GM18907 (cell line): Measurements from ENCODE around the gene TSPAN15.

Experiments
- ATAC-seq: cut with Tn5 transposase; IDR thresholded peaks from one replicate; pipeline ENCODE4 v1.9.1; 2021; ENCODE audit warnings: mild to moderate bottlenecking, moderate library complexity; ENCODE audit not compliant: unreplicated experiment

Gene TSPAN15

GRCh38 chr10:69464801-69465401 is 13.6 kb downstream of the TSPAN15 start:
- no peak for ATAC-seq

GRCh38 chr10:69465457-69466157 is 14.3 kb downstream of the TSPAN15 start:
- no peak for ATAC-seq

- no peak for ATAC-seq
Measured at GRCh38 chr10:69466158-69466490, 14.9 kb downstream of the TSPAN15 start.

GRCh38 chr10:69466689-69467088 is 15.4 kb downstream of the TSPAN15 start:
- ATAC-seq: no peak

- ATAC-seq: no peak
Measured at GRCh38 chr10:69467928-69468750, 16.9 kb downstream of the TSPAN15 start.

- no peak for ATAC-seq
Measured at GRCh38 chr10:69468751-69469089, 17.5 kb downstream of the TSPAN15 start.

GRCh38 chr10:69469976-69470375 is 18.7 kb downstream of the TSPAN15 start:
- no peak for ATAC-seq

- ATAC-seq: no peak
Measured at GRCh38 chr10:69470463-69471384, 19.5 kb downstream of the TSPAN15 start.

- ATAC-seq: no peak
Measured at GRCh38 chr10:69472142-69472541, 20.9 kb downstream of the TSPAN15 start.

GRCh38 chr10:69472544-69472943 is 21.3 kb downstream of the TSPAN15 start:
- no peak for ATAC-seq

- ATAC-seq: no peak
Measured at GRCh38 chr10:69473304-69473990, 22.2 kb downstream of the TSPAN15 start.

GRCh38 chr10:69474742-69475432 is 23.6 kb downstream of the TSPAN15 start:
- ATAC-seq: no peak

GRCh38 chr10:69475433-69475830 is 24.2 kb downstream of the TSPAN15 start:
- ATAC-seq: no peak

- no peak for ATAC-seq
Measured at GRCh38 chr10:69477968-69478597, 26.8 kb downstream of the TSPAN15 start.

- no peak for ATAC-seq
Measured at GRCh38 chr10:69479240-69480067, 28.2 kb downstream of the TSPAN15 start.

GRCh38 chr10:69480068-69480412 is 28.8 kb downstream of the TSPAN15 start:
- no peak for ATAC-seq

- no peak for ATAC-seq
Measured at GRCh38 chr10:69481305-69481704, 30.0 kb downstream of the TSPAN15 start.

- ATAC-seq: no peak
Measured at GRCh38 chr10:69481811-69482524, 30.7 kb downstream of the TSPAN15 start.
